ENCODE results near the gene SUCO.

Gene SUCO

GRCh38 chr1:172654535-172654934 lies 121.6 kb downstream of the SUCO start:
- no peaks in the 10 kb centered on the region for H3K9me3 ChIP-seq (ENCODE audit: insufficient read depth, low read depth, low read length)
- H3K79me2 ChIP-seq (ENCODE audit: insufficient read depth, low read length), result no peaks in the 10 kb centered on the region
- H3K36me3 ChIP-seq (ENCODE audit: insufficient read depth, low read length), result no peaks in the 10 kb centered on the region
- TF ChIP-seq EZH2phosphoT487 (IDR thresholded peaks at IDR 0.05; ENCODE audit: borderline replicate concordance), result no peak
- TF ChIP-seq CTCF (conservative IDR thresholded peaks at IDR 0.05; ENCODE audit: low read length), result no peak
- H3K4me2 ChIP-seq (ENCODE audit: low read depth, low read length, poor library complexity, severe bottlenecking), result no peak overlapping the region
- H3K4me1 ChIP-seq (ENCODE audit: insufficient read depth, low read length, poor library complexity, severe bottlenecking), result peaks cover 43% of the 10 kb centered on the region
- H3K9me2 ChIP-seq (replicated peaks; ENCODE audit: low read depth, low read length), result no peaks in the 10 kb centered on the region
- no peaks in the 10 kb centered on the region for H4K20me1 ChIP-seq (ENCODE audit: insufficient read depth, low read length, poor library complexity, severe bottlenecking)
- H3K9ac ChIP-seq (ENCODE audit: low read depth, low read length, poor library complexity, severe bottlenecking), result no peak overlapping the region
- H2AFZ ChIP-seq (ENCODE audit: low read length), result no peak overlapping the region
- H3K27me3 ChIP-seq (ENCODE audit: insufficient read depth, low read length, poor library complexity, severe bottlenecking), result no peaks in the 10 kb centered on the region
- peaks cover 8% of the 10 kb centered on the region; the same call in 1 of the 2 replicates for H3F3A ChIP-seq (ENCODE audit: low read depth)
- H3K4me3 ChIP-seq (ENCODE audit: low read length, poor library complexity, severe bottlenecking), result no peak overlapping the region

DNA sequence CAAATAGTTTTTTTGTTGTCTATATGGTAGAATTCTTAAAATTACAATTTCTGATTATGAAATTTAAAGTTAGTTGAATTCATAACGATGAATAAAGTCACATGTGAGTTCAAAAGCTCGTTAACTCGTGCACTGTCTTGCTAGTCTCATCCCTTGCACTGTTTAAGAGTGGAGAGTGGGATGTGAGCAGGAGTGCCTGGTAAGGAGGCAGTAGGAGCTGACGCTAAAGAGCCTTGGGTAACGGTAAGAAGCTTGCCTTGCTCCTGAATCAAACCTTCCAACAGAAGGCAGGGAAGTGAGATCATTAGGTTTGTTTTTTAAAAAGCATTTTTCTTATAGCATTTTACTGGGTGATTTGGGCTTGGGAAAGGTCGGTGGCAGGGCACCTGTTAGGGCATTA lies 123.6 kb downstream of the SUCO start:
- H2AFZ ChIP-seq (ENCODE audit: low read length), result no peak overlapping the region
- TF ChIP-seq EZH2phosphoT487 (IDR thresholded peaks at IDR 0.05; ENCODE audit: borderline replicate concordance) (no peak), CTCF (conservative IDR thresholded peaks at IDR 0.05; ENCODE audit: low read length) (no peak)

DNA sequence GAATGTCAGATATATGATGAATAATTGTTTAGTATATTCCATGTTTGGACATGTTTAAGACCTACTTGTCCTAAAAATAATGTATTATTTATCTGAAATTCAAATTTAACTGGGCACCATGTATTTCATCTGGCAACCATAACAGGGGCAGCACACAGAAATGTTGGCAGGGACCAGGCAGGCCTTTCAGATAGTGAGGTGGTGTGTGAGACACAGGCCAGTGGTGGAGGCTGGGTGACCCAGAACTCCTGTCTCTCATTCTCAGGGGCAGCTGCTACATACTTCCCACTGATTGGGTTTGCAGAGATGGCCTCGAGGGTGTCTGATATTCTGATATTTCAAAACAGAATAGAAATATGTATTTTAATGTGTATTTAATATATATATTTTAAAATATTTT lies 124.6 kb downstream of the SUCO start:
- Histone ChIP-seq H3K36me3 (ENCODE audit: insufficient read depth, low read length) (no peaks in the 10 kb centered on the region), H3K4me1 (ENCODE audit: insufficient read depth, low read length, poor library complexity, severe bottlenecking) (peaks cover 53% of the 10 kb centered on the region), H3K9me2 (replicated peaks; ENCODE audit: low read depth, low read length) (no peaks in the 10 kb centered on the region), H4K20me1 (ENCODE audit: insufficient read depth, low read length, poor library complexity, severe bottlenecking) (no peaks in the 10 kb centered on the region), H3K4me3 (ENCODE audit: low read length, poor library complexity, severe bottlenecking) (no peak overlapping the region), H3K4me2 (ENCODE audit: low read depth, low read length, poor library complexity, severe bottlenecking) (no peak overlapping the region), H3K79me2 (ENCODE audit: insufficient read depth, low read length) (no peaks in the 10 kb centered on the region), H3K9ac (ENCODE audit: low read depth, low read length, poor library complexity, severe bottlenecking) (no peak overlapping the region), H3F3A (ENCODE audit: low read depth) (peaks cover 16% of the 10 kb centered on the region), H3K27me3 (ENCODE audit: insufficient read depth, low read length, poor library complexity, severe bottlenecking) (no peaks in the 10 kb centered on the region), H2AFZ (ENCODE audit: low read length) (no peak overlapping the region), H3K9me3 (ENCODE audit: insufficient read depth, low read depth, low read length) (no peaks in the 10 kb centered on the region)
- TF ChIP-seq CTCF (conservative IDR thresholded peaks at IDR 0.05; ENCODE audit: low read length) (no peak), EZH2phosphoT487 (IDR thresholded peaks at IDR 0.05; ENCODE audit: borderline replicate concordance) (no peak)

More for the DNA sequence above, 123.6 kb downstream of the SUCO start:
- peaks cover 9% of the 10 kb centered on the region; the same call in 1 of the 2 replicates for H3F3A ChIP-seq (ENCODE audit: low read depth)
- no peaks in the 10 kb centered on the region for H3K9me2 ChIP-seq (replicated peaks; ENCODE audit: low read depth, low read length)
- H3K9me3 ChIP-seq (ENCODE audit: insufficient read depth, low read depth, low read length), result no peaks in the 10 kb centered on the region
- H3K79me2 ChIP-seq (ENCODE audit: insufficient read depth, low read length), result no peaks in the 10 kb centered on the region
- no peaks in the 10 kb centered on the region for H3K27me3 ChIP-seq (ENCODE audit: insufficient read depth, low read length, poor library complexity, severe bottlenecking)
- peaks cover 52% of the 10 kb centered on the region for H3K4me1 ChIP-seq (ENCODE audit: insufficient read depth, low read length, poor library complexity, severe bottlenecking)
- H3K9ac ChIP-seq (ENCODE audit: low read depth, low read length, poor library complexity, severe bottlenecking), result no peak overlapping the region
- H3K4me3 ChIP-seq (ENCODE audit: low read length, poor library complexity, severe bottlenecking), result no peak overlapping the region
- H3K36me3 ChIP-seq (ENCODE audit: insufficient read depth, low read length), result no peaks in the 10 kb centered on the region
- no peaks in the 10 kb centered on the region for H4K20me1 ChIP-seq (ENCODE audit: insufficient read depth, low read length, poor library complexity, severe bottlenecking)
- no peak overlapping the region for H3K4me2 ChIP-seq (ENCODE audit: low read depth, low read length, poor library complexity, severe bottlenecking)
